GM23338 (cell line): ENCODE results near the gene G6PD. TPM values are rescaled to one million over a fixed set of nuclear protein-coding genes. Genes with fewer than 3 reads are reported as not detected.
A peak's percentile ranks its signal among the peaks of the same experiment; 100 is the strongest.

Experiments
- ATAC-seq: fragments of 200-7000 bp; cut with Tn5 transposase; 3 replicates; pipeline ENCODE4 v1.9.1; 2020
- DNase-seq: peaks from one replicate; pipeline ENCODE4 v3.0.0-alpha.2; 2015; ENCODE audit warnings: low spot score
- H2AFZ ChIP-seq: fragments of 200-600 bp; sonication (generic); 2 replicates; pipeline ENCODE4 v1.8.0; 2016; ENCODE audit warnings: antibody characterized with exemption, mild to moderate bottlenecking, moderate library complexity
- H3F3A ChIP-seq: fragments of 200-600 bp; sonication (generic); replicated peaks from 2 replicates; pipeline ENCODE4 v1.8.0; 2017; ENCODE audit warnings: antibody characterized with exemption, mixed run types, low read depth
- H3K27ac ChIP-seq: fragments of 200-600 bp; sonication (generic); 2 replicates; pipeline ENCODE4 v1.6.1; 2016; ENCODE audit warnings: low read depth
- H3K27me3 ChIP-seq: fragments of 200-600 bp; sonication (generic); 2 replicates; pipeline ENCODE4 v1.8.0; 2016; ENCODE audit warnings: mild to moderate bottlenecking, mixed run types, moderate library complexity; ENCODE audit not compliant: insufficient read depth
- H3K36me3 ChIP-seq: fragments of 200-600 bp; sonication (generic); 2 replicates; pipeline ENCODE4 v1.8.0; 2016; ENCODE audit warnings: mild to moderate bottlenecking; ENCODE audit not compliant: insufficient read depth
- H3K4me1 ChIP-seq: fragments of 200-600 bp; sonication (generic); 2 replicates; pipeline ENCODE4 v1.8.0; 2016; ENCODE audit warnings: mild to moderate bottlenecking, moderate library complexity; ENCODE audit not compliant: insufficient read depth
- H3K4me2 ChIP-seq: fragments of 200-600 bp; sonication (generic); 2 replicates; pipeline ENCODE4 v1.7.1; 2017; ENCODE audit warnings: mixed run types
- H3K4me3 ChIP-seq: fragments of 200-600 bp; sonication (generic); 2 replicates; pipeline ENCODE4 v1.6.1; 2016; ENCODE audit warnings: mixed run types
- H3K79me2 ChIP-seq: fragments of 200-600 bp; sonication (generic); replicated peaks from 2 replicates; pipeline ENCODE4 v1.8.0; 2017; ENCODE audit warnings: mild to moderate bottlenecking; ENCODE audit not compliant: insufficient read depth
- H3K9me2 ChIP-seq: fragments of 200-600 bp; sonication (generic); 2 replicates; pipeline ENCODE4 v1.8.0; 2017; ENCODE audit not compliant: insufficient read depth
- H4K20me1 ChIP-seq: fragments of 200-600 bp; sonication (generic); replicated peaks from 2 replicates; pipeline ENCODE4 v1.8.0; 2017; ENCODE audit warnings: mild to moderate bottlenecking; ENCODE audit not compliant: insufficient read depth
- H3K27ac Mint-ChIP-seq: 2 replicates; pipeline ENCODE4 v1.8.0; 2020; ENCODE audit warnings: inconsistent platforms, mild to moderate bottlenecking, moderate library complexity, mixed read lengths
- H3K27me3 Mint-ChIP-seq: 3 replicates; pipeline ENCODE4 v1.8.0; 2022; ENCODE audit warnings: low read depth, mild to moderate bottlenecking, moderate library complexity, mixed read lengths, inconsistent platforms; ENCODE audit not compliant: insufficient read depth, poor library complexity
- H3K36me3 Mint-ChIP-seq: 3 replicates; pipeline ENCODE4 v1.8.0; 2021; ENCODE audit warnings: low read depth, mild to moderate bottlenecking, inconsistent platforms, moderate library complexity, mixed read lengths
- H3K4me1 Mint-ChIP-seq: 3 replicates; pipeline ENCODE4 v1.8.0; 2020; ENCODE audit warnings: mild to moderate bottlenecking, inconsistent platforms, mixed read lengths
- H3K4me3 Mint-ChIP-seq: 3 replicates; pipeline ENCODE4 v1.8.0; 2021; ENCODE audit warnings: moderate library complexity, mild to moderate bottlenecking, inconsistent platforms, mixed read lengths
- H3K9me3 Mint-ChIP-seq: 3 replicates; pipeline ENCODE4 v1.8.0; 2020; ENCODE audit warnings: moderate library complexity, mild to moderate bottlenecking, inconsistent platforms, mixed read lengths
- CREB1 ChIP-seq: fragments of 250-450 bp; sonication (Bioruptor Pico); IDR thresholded peaks from 2 replicates; pipeline ENCODE4 v1.5.0; 2020; ENCODE audit warnings: low read depth, mild to moderate bottlenecking, moderate library complexity
- CTCF ChIP-seq, 2 experiments: fragments of 200-600 bp in 1 of 2; sonication (generic) in 1 of 2; conservative IDR thresholded peaks; 2 replicates each; pipeline versions ENCODE4 v1.5.1 to v1.6.1; 2016 to 2017; ENCODE audit warnings: antibody characterized with exemption in 2 of 2, low read depth in 2 of 2, mild to moderate bottlenecking in 2 of 2, moderate library complexity in 1 of 2
- EZH2 ChIP-seq: fragments of 200-600 bp; sonication (generic); IDR thresholded peaks from one replicate; pipeline ENCODE4 v1.8.0; 2017; ENCODE audit warnings: antibody characterized with exemption, mild to moderate bottlenecking, low read depth; ENCODE audit not compliant: unreplicated experiment
- EZH2phosphoT487 ChIP-seq: fragments of 200-600 bp; sonication (generic); IDR thresholded peaks from one replicate; pipeline ENCODE4 v1.8.1; 2018; ENCODE audit warnings: antibody characterized with exemption; ENCODE audit not compliant: unreplicated experiment
- JUNB ChIP-seq: IDR thresholded peaks from one replicate; pipeline ENCODE4 v1.6.1; 2016; ENCODE audit warnings: antibody characterized with exemption; ENCODE audit not compliant: unreplicated experiment
- NANOG ChIP-seq: IDR thresholded peaks from 2 replicates; pipeline ENCODE4 v1.6.1; 2016; ENCODE audit warnings: antibody characterized with exemption, borderline replicate concordance
- POLR2AphosphoS5 ChIP-seq: IDR thresholded peaks from 2 replicates; pipeline ENCODE4 v1.6.1; 2016; ENCODE audit warnings: antibody characterized with exemption, low read depth
- ZNF331 ChIP-seq: fragments of 250-450 bp; sonication (Bioruptor Pico); IDR thresholded peaks from 2 replicates; pipeline ENCODE4 v1.5.0; 2020; ENCODE audit warnings: low read depth, mild to moderate bottlenecking, moderate library complexity
- polyA plus RNA-seq: library from polyadenylated mRNA; unstranded; fragments of >200 nt; fragmentation: Nextera tagmentation; extraction: Ambion mirVana; gene quantifications from 2 replicates; pipeline ENCODE4 v1.2.1, GENCODE V29; 2016
- total RNA-seq: library from RNA; depleted of rRNA; stranded (reverse); fragments of >200 nt; shearing (Covaris generic); gene quantifications from 2 replicates; pipeline ENCODE4 v1.2.3, GENCODE V29; 2014

G6PD gene
- total and polyA plus RNA-seq, 2 experiments from 2014 or later: 14.4 to 66.7 TPM

- TF ChIP-seq JUNB (no peak), EZH2phosphoT487 (no peak), NANOG (no peak)
Observed at GRCh38 chrX:154494715-154495114, 51.9 kb downstream of the G6PD start (continued).

- H3K4me1 Mint-ChIP-seq: peaks cover 3% of the 10 kb centered on the region; the same call in 2 of the 3 replicates
- peaks cover 16% of the 10 kb centered on the region for H3K27me3 Mint-ChIP-seq
- Histone ChIP-seq H3K79me2 (no peaks in the 10 kb centered on the region), H3K4me1 (no peaks in the 10 kb centered on the region), H4K20me1 (no peaks in the 10 kb centered on the region), H3K9me2 (no peaks in the 10 kb centered on the region), H3F3A (no peaks in the 10 kb centered on the region), H3K4me3 (peak within 1 kb of the TSS; percentile 59), H3K27me3 (no peaks in the 10 kb centered on the region), H3K4me2 (peak within 1 kb of the TSS; percentile 79), H3K27ac (peak within 1 kb of the TSS; percentile 90; the same call in 1 of the 2 replicates), H3K36me3 (no peaks in the 10 kb centered on the region), H2AFZ (no peak within 1 kb of the TSS; the same call in 1 of the 2 replicates)
- TF ChIP-seq POLR2AphosphoS5: peak; percentile 57
- no peak for TF ChIP-seq EZH2
- peak in 1 of 2 experiments; percentile 45; a peak in 2 of 4 replicates for TF ChIP-seq CTCF (conservative IDR thresholded peaks at IDR 0.05; ENCODE audit: low read depth in 2 of 2)
- peak; percentile 82 for TF ChIP-seq CREB1 (CRISPR knock-in tag)
- no peak for TF ChIP-seq ZNF331 (CRISPR knock-in tag)
- no peak for TF ChIP-seq NANOG
- peak within 1 kb of the TSS; percentile 79 for H3K4me3 Mint-ChIP-seq
- ATAC-seq (peak; percentile 89), DNase-seq (peak; percentile 89)
- no peaks in the 10 kb centered on the region; the same call in 2 of the 3 replicates for H3K36me3 Mint-ChIP-seq
- H3K9me3 Mint-ChIP-seq: no peaks in the 10 kb centered on the region
- peak within 1 kb of the TSS; percentile 97 for H3K27ac Mint-ChIP-seq
Observed at GRCh38 chrX:154490414-154491083, 56.1 kb downstream of the G6PD start, which contains the start of gene SLC10A3. Gene SLC10A3 (minus strand): TSS chrX:154490629. CDS start chrX:154488940, 1,689 bp downstream.

DNA sequence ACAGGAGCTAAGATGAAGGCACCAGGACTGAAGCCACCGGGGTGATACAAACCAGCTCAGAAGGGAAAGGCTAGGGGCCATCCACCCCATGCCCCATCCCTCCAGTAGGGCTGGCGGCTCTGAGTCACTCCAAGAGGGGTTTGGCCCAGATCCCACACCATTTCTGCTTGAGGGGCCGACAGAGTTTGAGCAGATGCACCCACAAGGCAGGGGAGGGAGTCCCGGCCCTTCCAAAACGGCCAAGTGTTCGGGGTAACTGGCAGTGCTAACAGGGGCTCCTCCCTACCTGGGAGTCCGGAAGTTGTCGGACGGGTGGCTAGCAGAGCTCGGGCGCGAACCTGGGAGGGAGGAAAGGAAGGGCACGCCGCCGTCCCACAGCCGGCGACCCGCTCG is 56.6 kb downstream of the G6PD start:
- H3K27me3 ChIP-seq: no peaks in the 10 kb centered on the region
- peak; percentile 25 for DNase-seq
- no peak for TF ChIP-seq EZH2phosphoT487
- H3F3A ChIP-seq: no peaks in the 10 kb centered on the region
- H3K27ac ChIP-seq: no peak overlapping the region
- Mint-ChIP-seq H3K9me3 (no peaks in the 10 kb centered on the region), H3K4me1 (peaks cover 3% of the 10 kb centered on the region; the same call in 2 of the 3 replicates), H3K27ac (0 out of 2 replicates have a peak overlapping the region, but pooled peaks have one; percentile 74), H3K4me3 (peak overlapping the region; percentile 76), H3K27me3 (peaks cover 16% of the 10 kb centered on the region), H3K36me3 (no peaks in the 10 kb centered on the region; the same call in 2 of the 3 replicates)
- H3K36me3 ChIP-seq: no peaks in the 10 kb centered on the region
- H3K4me3 ChIP-seq: peak overlapping the region; percentile 54
- peak overlapping the region; percentile 75 for H3K4me2 ChIP-seq
- no peaks in the 10 kb centered on the region for H3K4me1 ChIP-seq
- H4K20me1 ChIP-seq: no peaks in the 10 kb centered on the region
- no peaks in the 10 kb centered on the region for H3K9me2 ChIP-seq
- no peaks in the 10 kb centered on the region for H3K79me2 ChIP-seq
- no peak overlapping the region for H2AFZ ChIP-seq
- ATAC-seq: peak; percentile 6; the same call in 2 of the 3 replicates
